SK-N-SH (cell line): ENCODE results near the gene PACSIN2.

Experiments
- CTCF ChIP-seq: fragments of 200-600 bp; sonication (generic); IDR thresholded peaks from 2 replicates; pipeline ENCODE4 v1.6.1; 2017; ENCODE audit warnings: antibody characterized with exemption, mild to moderate bottlenecking, moderate library complexity
- EP300 ChIP-seq, 2 experiments: IDR thresholded peaks; 2 replicates each; pipeline versions ENCODE4 v1.4.0 to v1.6.1; 2012; ENCODE audit warnings: borderline replicate concordance in 1 of 2, low read depth in 1 of 2, low read length in 1 of 2
- FOXJ3 ChIP-seq: sonication (generic); formaldehyde crosslinking; IDR thresholded peaks from 2 replicates; pipeline ENCODE4 v1.5.1; 2020; ENCODE audit warnings: mild to moderate bottlenecking, missing genetic modification reagents
- IRF3 ChIP-seq: fragments of 150-350 bp; IDR thresholded peaks from 2 replicates; pipeline ENCODE4 v1.6.1; 2016; ENCODE audit warnings: mild to moderate bottlenecking, low read depth, low read length
- POLR2AphosphoS5 ChIP-seq: IDR thresholded peaks from 2 replicates; pipeline ENCODE4 v1.6.1; 2012; ENCODE audit warnings: low read depth, low read length
- RAD21 ChIP-seq: IDR thresholded peaks from 2 replicates; pipeline ENCODE4 v1.6.1; 2012; ENCODE audit warnings: mild to moderate bottlenecking, low read length
- YY1 ChIP-seq: IDR thresholded peaks from 2 replicates; pipeline ENCODE4 v1.4.0; 2012; ENCODE audit warnings: low read depth, mild to moderate bottlenecking
- TF ChIP-seq, protein P1 (sequence below): IDR thresholded peaks from 2 replicates; pipeline ENCODE4 v1.4.0; 2012; ENCODE audit warnings: low read depth

DNA sequence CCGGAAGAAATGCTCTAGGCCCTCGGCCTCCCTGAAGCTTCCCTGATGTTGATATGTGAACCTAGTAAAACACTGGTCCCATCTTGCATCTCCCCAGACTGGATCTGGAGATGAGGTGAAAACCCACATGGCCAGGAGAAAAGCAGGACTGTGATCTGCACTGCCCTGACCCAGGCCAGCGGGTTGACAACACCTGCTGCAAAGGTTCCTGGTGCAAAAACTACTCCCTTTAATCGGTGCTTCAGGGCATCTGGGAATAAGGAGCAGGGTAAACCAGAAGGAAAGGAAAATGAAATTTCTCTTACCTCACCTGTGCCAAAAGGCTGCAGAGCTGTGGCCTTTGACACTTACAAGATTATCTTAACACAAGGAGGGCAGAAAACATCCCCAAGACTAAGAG is 30.6 kb downstream of the PACSIN2 start:
- TF ChIP-seq FOXJ3 (CRISPR knock-in tag) (no peak), POLR2AphosphoS5 (no peak), CTCF (no peak), RAD21 (no peak), YY1 (no peak), IRF3 (no peak), EP300 (IDR thresholded peaks at IDR 0.05; ENCODE audit: borderline replicate concordance in 1 of 2, low read depth in 1 of 2, low read length in 1 of 2) (no peak)
- TF ChIP-seq, protein P1, sequence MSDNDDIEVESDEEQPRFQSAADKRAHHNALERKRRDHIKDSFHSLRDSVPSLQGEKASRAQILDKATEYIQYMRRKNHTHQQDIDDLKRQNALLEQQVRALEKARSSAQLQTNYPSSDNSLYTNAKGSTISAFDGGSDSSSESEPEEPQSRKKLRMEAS = no peak
